GM19467 (cell line): ENCODE results near the gene UMOD.
"Not testable (repeated sequence)": the region's sequence is repeated elsewhere in the genome, so short reads cannot be mapped to it uniquely, and the experiment has no call there.

Source experiments
- ATAC-seq: cut with Tn5 transposase; IDR thresholded peaks from one replicate; pipeline ENCODE4 v1.9.1; 2021; ENCODE audit warnings: mild to moderate bottlenecking, moderate library complexity; ENCODE audit not compliant: unreplicated experiment

UMOD gene

GRCh38 chr16:20322696-20323095 lies 29.8 kb downstream of the UMOD start:
- ATAC-seq, result no peak

DNA sequence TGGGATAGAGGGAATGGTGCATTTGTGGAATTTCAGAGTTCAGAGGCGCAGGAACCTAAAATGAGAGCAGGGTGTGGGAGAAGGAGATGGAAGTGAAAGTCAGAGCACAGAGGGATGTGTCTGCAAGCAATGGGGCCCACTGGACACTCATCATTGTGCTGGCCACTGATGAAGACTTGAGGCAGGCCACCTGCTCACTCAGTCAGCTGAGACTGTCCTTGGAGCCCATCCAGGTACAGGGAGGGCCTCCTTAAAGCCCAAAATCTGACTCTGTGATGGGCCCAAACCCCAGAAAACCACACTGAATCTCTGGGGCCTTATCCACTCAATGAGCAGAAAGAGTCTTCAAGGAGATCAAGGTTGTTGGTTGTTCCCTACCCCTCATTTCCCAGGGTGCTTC lies 30.8 kb downstream of the UMOD start:
- ATAC-seq, result no peak

DNA sequence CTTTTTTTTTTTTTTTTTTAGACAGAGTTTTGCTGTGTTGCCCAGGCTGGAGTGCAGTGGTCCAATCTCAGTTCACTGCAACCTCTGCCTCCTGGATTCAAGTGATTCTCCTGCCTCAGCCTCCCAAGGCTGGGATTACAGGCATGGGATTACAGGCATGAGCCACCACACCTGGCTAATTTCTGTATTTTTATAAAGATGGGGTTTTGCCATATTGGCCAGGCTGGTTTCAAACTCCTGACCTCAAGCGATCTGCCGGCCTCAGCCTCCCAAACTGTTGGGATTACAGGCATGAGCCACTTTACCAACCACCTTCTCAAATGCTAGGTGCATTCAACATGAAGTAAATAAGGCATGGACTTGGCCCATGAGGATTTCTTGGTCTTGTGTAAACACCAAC lies 31.5 kb downstream of the UMOD start:
- ATAC-seq, result not testable (repeated sequence)

GRCh38 chr16:20320592-20320991 lies 31.9 kb downstream of the UMOD start:
- ATAC-seq, result no peak

DNA sequence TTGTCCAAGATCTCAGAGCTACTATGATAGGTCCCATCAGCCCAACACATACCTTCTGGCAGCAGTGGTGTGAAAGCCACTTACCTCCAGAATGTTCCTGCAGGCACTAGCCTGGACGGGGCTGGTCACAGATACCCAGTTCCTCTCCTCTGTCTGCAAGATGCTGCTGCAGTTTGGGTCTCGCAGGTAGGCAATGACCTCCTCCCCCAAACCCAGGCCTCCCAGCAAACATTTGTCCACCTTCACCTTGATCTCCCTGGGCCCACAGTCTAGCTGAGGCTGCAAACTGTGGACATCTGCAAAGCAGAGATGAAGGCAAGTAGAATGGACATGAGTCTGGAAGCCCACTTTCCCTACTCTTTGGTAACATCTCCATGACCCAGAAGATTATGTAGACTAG lies 32.3 kb downstream of the UMOD start:
- ATAC-seq, result no peak

DNA sequence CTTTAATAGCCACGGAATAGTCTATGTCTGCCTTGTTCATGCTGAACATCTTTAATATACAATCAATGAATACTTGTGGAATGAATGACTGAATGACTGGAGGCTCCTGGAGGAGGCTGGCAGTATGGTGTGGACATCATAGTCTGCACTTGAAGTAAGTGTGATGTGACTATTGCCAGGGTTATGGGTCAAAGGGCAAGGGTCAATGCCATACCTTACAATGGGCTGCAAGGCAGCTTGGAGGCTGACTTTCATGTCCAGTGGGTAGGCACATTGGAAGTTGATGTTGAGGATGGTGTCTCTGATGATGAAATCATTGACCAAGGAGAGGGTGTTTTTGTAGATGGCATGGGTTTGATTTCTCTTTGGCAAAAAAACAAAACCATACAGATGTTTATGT lies 33.1 kb downstream of the UMOD start:
- ATAC-seq, result no peak

- ATAC-seq, result no peak
These were observed 34.1 kb downstream of the UMOD start for GRCh38 chr16:20318437-20318836.

GRCh38 chr16:20318006-20318405 lies 34.5 kb downstream of the UMOD start:
- ATAC-seq, result no peak

GRCh38 chr16:20317117-20317516 lies 35.4 kb downstream of the UMOD start:
- ATAC-seq, result no peak

GRCh38 chr16:20316715-20317114 lies 35.8 kb downstream of the UMOD start:
- no peak for ATAC-seq

DNA sequence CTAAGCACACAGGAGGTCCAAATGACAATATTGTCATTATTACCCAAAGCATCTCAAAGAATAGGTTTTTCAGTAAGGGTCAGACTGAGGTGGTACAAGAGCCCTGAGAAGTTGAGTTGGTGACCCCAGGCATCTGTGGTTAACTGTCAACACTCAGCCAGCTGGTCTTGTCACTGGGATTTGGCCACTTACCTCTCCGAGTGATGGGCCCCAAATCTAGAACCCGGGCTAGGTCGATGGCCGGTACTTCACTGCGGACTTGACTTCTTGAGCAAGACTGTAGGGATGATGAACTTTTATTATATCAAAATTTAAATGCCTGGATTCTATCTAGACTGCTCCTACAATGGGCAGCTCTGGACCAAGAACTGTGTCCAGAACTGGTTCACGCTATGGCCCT lies 36.8 kb downstream of the UMOD start:
- ATAC-seq, result no peak

- no peak for ATAC-seq
These were observed 37.9 kb downstream of the UMOD start for GRCh38 chr16:20314575-20314974.

- no peak for ATAC-seq
These were observed 38.8 kb downstream of the UMOD start for GRCh38 chr16:20313741-20314140.

- ATAC-seq, result not testable (repeated sequence)
These were observed 39.9 kb downstream of the UMOD start for GRCh38 chr16:20312536-20313095.

DNA sequence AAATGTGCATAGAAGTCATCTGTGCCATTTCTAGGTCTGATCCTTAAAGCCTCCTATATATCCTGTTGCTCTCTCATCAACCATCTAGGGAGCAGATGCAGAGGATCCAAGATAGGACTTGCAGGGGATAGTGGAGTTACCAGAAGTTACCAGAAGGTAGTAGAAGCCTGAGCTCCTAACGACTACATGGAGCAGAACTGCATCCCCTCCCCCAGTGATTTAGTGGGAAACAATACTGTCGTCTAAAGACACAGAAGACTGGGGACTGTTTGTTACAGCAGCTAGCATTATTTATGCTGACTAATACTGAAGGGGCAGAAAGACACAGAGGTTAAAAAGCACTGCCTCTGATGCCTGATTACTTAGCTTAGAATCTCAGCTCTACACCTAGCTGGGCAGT lies 41.0 kb downstream of the UMOD start:
- no peak for ATAC-seq

GRCh38 chr16:20310421-20311395 lies 41.8 kb downstream of the UMOD start:
- ATAC-seq, result no peak

DNA sequence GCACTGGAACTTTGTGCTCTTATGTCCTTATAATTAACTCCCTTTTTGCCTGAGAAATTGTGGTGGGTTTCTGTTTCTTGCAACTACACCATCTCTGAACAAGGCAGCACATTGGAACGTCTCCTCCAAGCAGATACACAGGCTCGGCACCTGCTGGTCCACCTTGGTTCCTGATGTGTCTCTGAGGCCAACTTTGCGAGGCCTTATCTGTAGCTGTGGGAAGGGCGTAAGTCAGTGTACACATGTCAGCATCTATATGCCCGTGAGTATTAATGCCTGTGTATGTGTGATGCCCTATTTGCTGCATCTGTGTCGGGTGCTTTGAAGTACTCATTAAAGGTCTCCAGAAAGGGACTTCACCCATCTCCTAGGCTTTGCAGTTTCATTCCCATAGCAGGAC lies 42.7 kb downstream of the UMOD start:
- ATAC-seq, result no peak

DNA sequence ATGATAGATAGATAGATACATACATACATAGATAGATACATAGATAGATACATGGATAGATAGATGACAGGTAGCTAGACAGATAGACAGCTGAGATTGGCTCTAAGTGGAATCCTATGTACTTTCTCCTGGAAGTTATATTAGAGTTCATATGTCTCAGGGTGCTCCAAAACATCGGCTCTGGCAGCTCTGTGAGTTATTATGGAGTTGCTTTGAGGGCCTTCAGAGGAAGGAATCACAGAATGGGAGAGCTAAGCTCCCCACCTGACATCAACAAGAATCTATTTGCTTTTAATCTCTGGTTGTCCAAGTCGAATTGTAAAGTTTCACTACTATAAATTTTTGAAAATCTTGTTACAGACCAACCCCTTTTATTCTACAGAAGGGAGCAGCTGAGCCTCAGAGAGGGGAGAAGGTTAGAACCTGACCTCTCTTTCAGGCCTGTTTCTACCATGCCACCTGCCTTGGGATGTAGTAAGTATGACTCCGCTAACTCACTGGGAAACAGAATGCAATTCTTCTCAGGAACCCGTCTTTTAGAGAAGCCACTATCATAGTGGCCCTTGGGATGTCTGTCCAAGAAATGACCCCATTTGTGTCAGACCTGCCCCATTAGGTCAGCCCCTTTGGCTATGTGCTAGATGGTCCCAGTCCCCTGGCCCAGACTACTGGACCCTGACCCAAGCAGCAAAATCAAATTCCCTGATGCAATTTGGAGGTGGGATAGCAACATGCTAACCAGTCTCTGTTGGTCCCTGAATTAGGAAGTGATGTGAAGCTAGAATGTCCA lies 43.5 kb downstream of the UMOD start:
- no peak for ATAC-seq

DNA sequence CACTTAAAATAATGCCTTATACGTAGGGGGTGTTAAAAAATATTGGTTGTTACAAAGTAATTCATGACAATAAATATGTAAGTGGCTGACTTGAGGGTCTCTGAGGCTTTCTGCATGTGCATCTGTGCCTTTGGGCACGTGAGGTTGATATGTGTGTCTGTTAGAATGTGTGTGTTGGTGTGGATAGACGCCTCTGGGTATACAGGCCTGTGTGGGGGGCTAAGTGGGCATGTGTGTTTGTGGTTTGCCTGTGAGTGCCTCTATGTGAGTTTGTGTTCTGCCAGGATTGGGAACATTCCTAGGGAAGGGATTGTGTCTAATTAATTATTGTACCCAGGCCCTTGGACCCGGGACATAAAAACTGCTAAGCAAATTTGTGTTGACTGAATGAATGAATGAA lies 44.2 kb downstream of the UMOD start:
- ATAC-seq, result no peak

- ATAC-seq, result no peak
These were observed 44.7 kb downstream of the UMOD start for GRCh38 chr16:20307791-20308190.

DNA sequence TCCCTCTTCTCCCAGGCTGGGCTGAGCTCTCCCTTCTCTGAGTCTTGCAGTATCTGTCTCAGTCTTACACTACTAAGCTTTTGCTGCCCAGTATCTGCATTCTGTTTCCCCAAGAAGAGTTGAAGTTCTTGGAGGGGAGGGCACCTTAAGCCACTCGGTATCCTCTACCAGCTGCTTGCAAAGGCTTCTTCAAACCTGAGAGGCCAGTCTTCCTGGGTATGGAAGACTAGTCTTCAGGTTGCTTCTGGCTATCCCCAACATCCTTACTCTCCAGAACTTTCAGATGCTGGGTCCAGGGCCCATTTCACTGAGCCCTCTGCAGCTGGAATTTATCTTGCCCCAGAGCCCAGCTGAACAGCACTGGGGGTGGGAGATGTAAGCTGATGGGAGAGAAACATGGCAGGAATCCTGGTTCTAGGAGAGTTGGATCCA lies 45.3 kb downstream of the UMOD start:
- no peak for ATAC-seq

- ATAC-seq, result no peak
These were observed 46.1 kb downstream of the UMOD start for GRCh38 chr16:20306401-20306800.
